Activated gamma-delta T cell treated with Interleukin-2 at 50 U/mL for 16 hours (primary cell): Measurements from ENCODE around the gene SHB.
"Not testable (repeated sequence)": the region's sequence is repeated elsewhere in the genome, so short reads cannot be mapped to it uniquely, and the experiment has no call there.

ENCODE experiments used
- DNase-seq: peaks from one replicate; pipeline ENCODE4 v3.0.0-alpha.2; 2020

Gene SHB

GRCh38 chr9:38061326-38061977 lies 7.6 kb downstream of the SHB start:
- no peak for DNase-seq

GRCh38 chr9:38060681-38061080 lies 8.3 kb downstream of the SHB start:
- DNase-seq, result no peak

GRCh38 chr9:38059233-38059936 lies 9.6 kb downstream of the SHB start:
- DNase-seq, result no peak

GRCh38 chr9:38058452-38059232 lies 10.4 kb downstream of the SHB start:
- no peak for DNase-seq

GRCh38 chr9:38057416-38058195 lies 11.4 kb downstream of the SHB start:
- DNase-seq, result no peak

- DNase-seq, result no peak
Observed at GRCh38 chr9:38054653-38055052, 14.4 kb downstream of the SHB start.

- no peak for DNase-seq
Observed at GRCh38 chr9:38053697-38054461, 15.1 kb downstream of the SHB start.

GRCh38 chr9:38051780-38052546 lies 17.1 kb downstream of the SHB start:
- DNase-seq, result no peak

- DNase-seq, result no peak
Observed at GRCh38 chr9:38048316-38048969, 20.6 kb downstream of the SHB start.

- DNase-seq, result no peak
Observed at GRCh38 chr9:38047301-38048251, 21.5 kb downstream of the SHB start.

GRCh38 chr9:38046661-38047300 lies 22.2 kb downstream of the SHB start:
- DNase-seq, result no peak

GRCh38 chr9:38045939-38046338 lies 23.1 kb downstream of the SHB start:
- not testable (repeated sequence) for DNase-seq

- no peak for DNase-seq
Observed at GRCh38 chr9:38044706-38045105, 24.3 kb downstream of the SHB start.

GRCh38 chr9:38043931-38044623 lies 24.9 kb downstream of the SHB start:
- DNase-seq, result no peak

- no peak for DNase-seq
Observed at GRCh38 chr9:38042626-38043357, 26.2 kb downstream of the SHB start.

GRCh38 chr9:38041564-38042243 lies 27.3 kb downstream of the SHB start:
- no peak for DNase-seq
